Body of pancreas (tissue), 4 donors: ENCODE measurements around the gene TMEM79.

Source experiments
- POLR2A ChIP-seq, 3 donors: fragments of 450-650 bp; IDR thresholded peaks; one replicate each; pipeline ENCODE4 v1.6.1; 2016; ENCODE audit warnings: antibody characterized with exemption in 3 of 3, mild to moderate bottlenecking in 2 of 3
- TF ChIP-seq, protein P1 (sequence below), 7 experiments: fragments of 450-650 bp in 4 of 7; fragments of 200-600 bp in 3 of 7; sonication (generic) in 3 of 7; IDR thresholded peaks; one replicate each; pipeline ENCODE4 v1.5.1; 2016 to 2019; ENCODE audit warnings: antibody characterized with exemption in 7 of 7

DNA sequence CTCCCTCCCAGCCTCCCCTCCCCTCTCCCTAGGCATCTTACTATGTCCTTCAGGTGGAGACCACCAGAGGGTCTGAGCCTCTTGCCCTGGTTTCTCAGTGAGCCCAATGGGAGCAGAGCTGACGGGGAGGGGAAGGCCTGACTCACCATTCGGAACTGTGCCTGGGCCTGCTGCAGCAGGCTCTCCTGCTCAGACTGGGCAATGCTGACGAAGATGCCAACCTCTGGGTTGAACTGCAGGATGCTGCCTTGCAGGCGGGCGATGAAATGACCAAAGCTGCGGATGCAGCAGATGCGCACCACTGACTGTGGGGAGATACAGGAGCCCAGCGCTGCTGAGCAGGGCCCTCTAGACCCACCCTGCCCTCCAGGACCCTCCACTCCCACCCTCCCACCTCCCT is 25.3 kb upstream of the TMEM79 start:
- TF ChIP-seq, protein P1, sequence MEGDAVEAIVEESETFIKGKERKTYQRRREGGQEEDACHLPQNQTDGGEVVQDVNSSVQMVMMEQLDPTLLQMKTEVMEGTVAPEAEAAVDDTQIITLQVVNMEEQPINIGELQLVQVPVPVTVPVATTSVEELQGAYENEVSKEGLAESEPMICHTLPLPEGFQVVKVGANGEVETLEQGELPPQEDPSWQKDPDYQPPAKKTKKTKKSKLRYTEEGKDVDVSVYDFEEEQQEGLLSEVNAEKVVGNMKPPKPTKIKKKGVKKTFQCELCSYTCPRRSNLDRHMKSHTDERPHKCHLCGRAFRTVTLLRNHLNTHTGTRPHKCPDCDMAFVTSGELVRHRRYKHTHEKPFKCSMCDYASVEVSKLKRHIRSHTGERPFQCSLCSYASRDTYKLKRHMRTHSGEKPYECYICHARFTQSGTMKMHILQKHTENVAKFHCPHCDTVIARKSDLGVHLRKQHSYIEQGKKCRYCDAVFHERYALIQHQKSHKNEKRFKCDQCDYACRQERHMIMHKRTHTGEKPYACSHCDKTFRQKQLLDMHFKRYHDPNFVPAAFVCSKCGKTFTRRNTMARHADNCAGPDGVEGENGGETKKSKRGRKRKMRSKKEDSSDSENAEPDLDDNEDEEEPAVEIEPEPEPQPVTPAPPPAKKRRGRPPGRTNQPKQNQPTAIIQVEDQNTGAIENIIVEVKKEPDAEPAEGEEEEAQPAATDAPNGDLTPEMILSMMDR (IDR thresholded peaks at IDR 0.05): no peak
- TF ChIP-seq POLR2A (IDR thresholded peaks at IDR 0.05): no peak
